ENCODE data around the gene PDZK1IP1. TPM values are rescaled to one million over a fixed set of nuclear protein-coding genes. Genes with fewer than 3 reads are reported as not detected.
"Not testable (repeated sequence)": the region's sequence is repeated elsewhere in the genome, so short reads cannot be mapped to it uniquely, and the experiment has no call there.

PDZK1IP1 gene
- total RNA-seq, 2 donors from 2014 or later, result 5.9 to 36.1 TPM

GRCh38 chr1:47160716-47161115, 29.1 kb downstream of the PDZK1IP1 start:
- TF ChIP-seq POLR2A (IDR thresholded peaks at IDR 0.05) (no peak), POLR2AphosphoS5 (IDR thresholded peaks at IDR 0.05) (no peak), CTCF (IDR thresholded peaks at IDR 0.05) (no peak)
- Histone ChIP-seq H3K9me3 (no peaks in the 10 kb centered on the region), H3K4me3 (no peak overlapping the region), H3K27me3 (replicated peaks; ENCODE audit: insufficient read depth) (no peaks in the 10 kb centered on the region), H3K4me1 (replicated peaks) (no peaks in the 10 kb centered on the region), H3K27ac (no peak overlapping the region), H3K36me3 (no peaks in the 10 kb centered on the region)
- no peak for DNase-seq (ENCODE audit: low spot score)
- intact Hi-C loops (cut with DNase I), result no loop called here

GRCh38 chr1:47157957-47158356, 31.9 kb downstream of the PDZK1IP1 start:
- intact Hi-C loops (cut with DNase I), result not testable (repeated sequence)

GRCh38 chr1:47156457-47156856, 33.4 kb downstream of the PDZK1IP1 start:
- H3K27ac ChIP-seq; H3K9me3 ChIP-seq; DNase-seq (ENCODE audit: low spot score); H3K36me3 ChIP-seq; H3K4me3 ChIP-seq; intact Hi-C loops (cut with DNase I); H3K4me1 ChIP-seq (replicated peaks); H3K27me3 ChIP-seq (replicated peaks; ENCODE audit: insufficient read depth): not testable (repeated sequence)

More at GRCh38 chr1:47157957-47158356, 31.9 kb downstream of the PDZK1IP1 start:
- not testable (repeated sequence) for H3K27ac ChIP-seq; DNase-seq (ENCODE audit: low spot score); H3K4me1 ChIP-seq (replicated peaks); H3K4me3 ChIP-seq; H3K27me3 ChIP-seq (replicated peaks; ENCODE audit: insufficient read depth); H3K36me3 ChIP-seq; H3K9me3 ChIP-seq
- WGBS, result 96% methylated on average over 3 of the region's 3 CpGs

GRCh38 chr1:47149162-47149561, 40.7 kb downstream of the PDZK1IP1 start:
- H3K27me3 ChIP-seq (replicated peaks; ENCODE audit: insufficient read depth); H3K4me3 ChIP-seq; intact Hi-C loops (cut with DNase I); H3K9me3 ChIP-seq; H3K36me3 ChIP-seq; DNase-seq (ENCODE audit: low spot score); H3K27ac ChIP-seq; H3K4me1 ChIP-seq (replicated peaks): not testable (repeated sequence)
- WGBS, result 34% methylated on average over 9 of the region's 9 CpGs

- intact Hi-C loops (cut with DNase I), result no loop called here
- no peak overlapping the region for H3K27ac ChIP-seq
- H3K27me3 ChIP-seq (replicated peaks; ENCODE audit: insufficient read depth), result no peaks in the 10 kb centered on the region
- H3K4me1 ChIP-seq (replicated peaks), result no peaks in the 10 kb centered on the region
- H3K9me3 ChIP-seq, result no peaks in the 10 kb centered on the region
- no peak for TF ChIP-seq CTCF (IDR thresholded peaks at IDR 0.05)
- no peak for TF ChIP-seq POLR2AphosphoS5 (IDR thresholded peaks at IDR 0.05)
- no peak for TF ChIP-seq POLR2A (IDR thresholded peaks at IDR 0.05)
- WGBS, result 42% methylated on average over 6 of the region's 6 CpGs
- no peaks in the 10 kb centered on the region for H3K36me3 ChIP-seq
- no peak overlapping the region for H3K4me3 ChIP-seq
- DNase-seq (ENCODE audit: low spot score), result no peak
Observed at GRCh38 chr1:47147047-47147785, 42.6 kb downstream of the PDZK1IP1 start.

GRCh38 chr1:47146495-47146894, 43.3 kb downstream of the PDZK1IP1 start:
- H3K4me1 ChIP-seq (replicated peaks); H3K27ac ChIP-seq; intact Hi-C loops (cut with DNase I); H3K36me3 ChIP-seq; H3K4me3 ChIP-seq; H3K27me3 ChIP-seq (replicated peaks; ENCODE audit: insufficient read depth); H3K9me3 ChIP-seq; DNase-seq (ENCODE audit: low spot score): not testable (repeated sequence)
- 30% methylated on average over 1 of the region's 1 CpG for WGBS

GRCh38 chr1:47143654-47144053, 46.2 kb downstream of the PDZK1IP1 start:
- 46% methylated on average over 6 of the region's 6 CpGs for WGBS

GRCh38 chr1:47140358-47140757, 49.5 kb downstream of the PDZK1IP1 start:
- H3K36me3 ChIP-seq; DNase-seq (ENCODE audit: low spot score); H3K27me3 ChIP-seq (replicated peaks; ENCODE audit: insufficient read depth); H3K4me1 ChIP-seq (replicated peaks); intact Hi-C loops (cut with DNase I); H3K9me3 ChIP-seq; H3K27ac ChIP-seq; H3K4me3 ChIP-seq: not testable (repeated sequence)
- 81% methylated on average over 3 of the region's 3 CpGs for WGBS

More at GRCh38 chr1:47143654-47144053, 46.2 kb downstream of the PDZK1IP1 start:
- intact Hi-C loops (cut with DNase I); H3K9me3 ChIP-seq; H3K4me1 ChIP-seq (replicated peaks); H3K4me3 ChIP-seq; DNase-seq (ENCODE audit: low spot score); H3K36me3 ChIP-seq; H3K27ac ChIP-seq; H3K27me3 ChIP-seq (replicated peaks; ENCODE audit: insufficient read depth): not testable (repeated sequence)
